Measurements from ENCODE around the gene TFF2. TPM values are rescaled to one million over a fixed set of nuclear protein-coding genes. Genes with fewer than 3 reads are reported as not detected.

TFF2 gene
- not detected for total RNA-seq

GRCh38 chr21:42350927-42351426 lies at the start of gene TFF2:
Gene TFF2, minus strand, starts transcription at chr21:42350994. Its CDS starts 37 bp downstream, at chr21:42350957.

GRCh38 chr21:42395905-42396651 lies 45.3 kb upstream of the TFF2 start, which contains the start of gene TMPRSS3:
Gene TMPRSS3, minus strand, starts transcription at chr21:42396052. Its CDS starts 635 bp downstream, at chr21:42395417.

GRCh38 chr21:42366292-42367010 lies 15.7 kb upstream of the TFF2 start, which contains the start of gene TFF1:
Gene TFF1, minus strand, starts transcription at chr21:42366535. Its CDS starts 40 bp downstream, at chr21:42366495.

GRCh38 chr21:42315296-42315891 lies 35.4 kb downstream of the TFF2 start, which contains the start of gene TFF3:
Gene TFF3, minus strand, starts transcription at chr21:42315409. Its CDS starts 35 bp downstream, at chr21:42315374.

Other genes starting within 250 kb of the TFF2 start
- 10 to 100 TPM; 14.0 to 16.3 TPM for gene ABCG1, start 131.9 kb downstream of the TFF2 start, total RNA-seq
- not detected for gene TFF3, start 35.6 kb downstream of the TFF2 start, total RNA-seq
- not detected for gene TFF1, start 15.5 kb upstream of the TFF2 start, total RNA-seq
- gene TMPRSS3, start 45.1 kb upstream of the TFF2 start, total RNA-seq: 1 to 10 TPM; 5.1 to 5.2 TPM
- gene UBASH3A, start 52.9 kb upstream of the TFF2 start, total RNA-seq: 10 to 100 TPM; 71.5 to 72.4 TPM
- not detected for gene RSPH1, start 145.2 kb upstream of the TFF2 start, total RNA-seq
- 10 to 100 TPM; 21.1 to 23.2 TPM for gene SLC37A1, start 162.9 kb upstream of the TFF2 start, total RNA-seq

Data from activated naive CD4-positive, alpha-beta T cell treated with anti-CD3 and anti-CD28 coated beads, Interleukin-2, amount 10 ng/mL, durations not matched to agents 5 hours and 36 hours (primary cell).